NCI-H2029 treated with DMSO at 0.1 percent for 48 hours (cell line): Measurements from ENCODE around the gene VWF.

Source experiments
- DNase-seq: peaks from one replicate; lab custom pipeline; 2025; lab: John Stamatoyannopoulos, UW

VWF gene

GRCh38 chr12:6058481-6059161 lies 65.8 kb downstream of the VWF start:
- no peak for DNase-seq

- DNase-seq = no peak
Measured at GRCh38 chr12:6057700-6058099, 66.8 kb downstream of the VWF start.

GRCh38 chr12:6056406-6057240 lies 67.8 kb downstream of the VWF start:
- no peak for DNase-seq

GRCh38 chr12:6053541-6053940 lies 70.9 kb downstream of the VWF start:
- no peak for DNase-seq

GRCh38 chr12:6052940-6053329 lies 71.5 kb downstream of the VWF start:
- DNase-seq = no peak

- no peak for DNase-seq
Measured at GRCh38 chr12:6052206-6052939, 72.1 kb downstream of the VWF start.

- DNase-seq = no peak
Measured at GRCh38 chr12:6049992-6050391, 74.5 kb downstream of the VWF start.

- DNase-seq = no peak
Measured at GRCh38 chr12:6049587-6049986, 74.9 kb downstream of the VWF start.

- DNase-seq = no peak
Measured at GRCh38 chr12:6047249-6048237, 76.9 kb downstream of the VWF start.

GRCh38 chr12:6046511-6047180 lies 77.8 kb downstream of the VWF start:
- DNase-seq = no peak

- DNase-seq = no peak
Measured at GRCh38 chr12:6045438-6045837, 79.0 kb downstream of the VWF start.

- DNase-seq = no peak
Measured at GRCh38 chr12:6044082-6044481, 80.4 kb downstream of the VWF start.

GRCh38 chr12:6042446-6042845 lies 82.0 kb downstream of the VWF start:
- DNase-seq = no peak

- DNase-seq = no peak
Measured at GRCh38 chr12:6041891-6042290, 82.6 kb downstream of the VWF start.

- no peak for DNase-seq
Measured at GRCh38 chr12:6040815-6041214, 83.7 kb downstream of the VWF start.

- no peak for DNase-seq
Measured at GRCh38 chr12:6039894-6040601, 84.4 kb downstream of the VWF start.

GRCh38 chr12:6038160-6038559 lies 86.3 kb downstream of the VWF start:
- DNase-seq = no peak

- DNase-seq = no peak
Measured at GRCh38 chr12:6037459-6037858, 87.0 kb downstream of the VWF start.

- DNase-seq = no peak
Measured at GRCh38 chr12:6036509-6036908, 88.0 kb downstream of the VWF start.

- no peak for DNase-seq
Measured at GRCh38 chr12:6034596-6034995, 89.9 kb downstream of the VWF start.
